Pancreas (tissue), 10 donors: ENCODE results near the gene OR2T29. TPM values are rescaled to one million over a fixed set of nuclear protein-coding genes. Genes with fewer than 3 reads are reported as not detected.

Source experiments
- ATAC-seq, 4 donors: fragments of 200-7000 bp; cut with Tn5 transposase; one replicate each; pipeline versions ENCODE4 v1.8.0 to v1.9.1; 2020; ENCODE audit warnings: mild to moderate bottlenecking in 4 of 4, moderate library complexity in 4 of 4
- DNase-seq, 6 donors: peaks; one replicate each; pipeline ENCODE4 v3.0.0-alpha.2; 2020
- FAIRE-seq: peaks from 2 replicates; lab custom pipeline; 2012; peaks lifted over from hg19 to GRCh38; lab: Jason Lieb, UNC
- H3K27ac ChIP-seq, 4 donors: fragments of 200-600 bp; sonication (generic); 1 replicate in 3 of 4; 2 replicates in 1 of 4; pipeline versions ENCODE4 v1.5.0 to v1.8.0; 2020
- H3K27me3 ChIP-seq, 4 donors: fragments of 200-600 bp; one replicate each; pipeline ENCODE4 v1.8.0; 2021
- H3K36me3 ChIP-seq, 3 donors: fragments of 200-600 bp; sonication (generic) in 1 of 3; one replicate each; pipeline versions ENCODE4 v1.5.0 to v1.8.0; 2020 to 2021
- H3K4me1 ChIP-seq, 3 donors: fragments of 200-600 bp; one replicate each; pipeline ENCODE4 v1.8.0; 2021
- H3K4me3 ChIP-seq, 4 donors: fragments of 200-600 bp; sonication (generic) in 2 of 4; one replicate each; pipeline versions ENCODE4 v1.5.0 to v1.8.0; 2020 to 2021
- H3K9me3 ChIP-seq, 4 donors: fragments of 200-600 bp; one replicate each; pipeline ENCODE4 v1.8.0; 2021
- CTCF ChIP-seq, 4 donors: fragments of 200-600 bp; sonication (generic) in 3 of 4; IDR thresholded peaks; one replicate each; pipeline versions ENCODE4 v1.5.0 to v1.8.0; 2021; ENCODE audit warnings: antibody characterized with exemption in 4 of 4
- WGBS, 2 donors: extraction: QIAGEN DNeasy Blood & Tissue Kit; methylation state at CpG; one replicate each; pipeline ENCODE4 v1.1.7; 2013; 5-methylcytosine and 5-hydroxymethylcytosine counted together
- intact Hi-C, 3 donors: fragments of 100-400 bp; cut with DNase I; formaldehyde crosslinking; loops; one replicate each; pipeline versions ENCODE4 v1.11.1 to v1.14.2; 2022
- polyA plus RNA-seq, 2 donors: library from polyadenylated mRNA; stranded (reverse); fragments of 200-250 nt; gene quantifications; one replicate each; pipeline ENCODE4 v1.2.3, GENCODE V29; 2013
- total RNA-seq, 6 donors: library from RNA; stranded (reverse); fragmentation: NEBNext Ultra II Directional in 4 of 6; extraction: Animal tissue kit (Norgen Biotek cat#: 25700) in 4 of 6; gene quantifications; one replicate each; pipeline versions ENCODE4 v1.2.1 to v1.2.4, GENCODE V29; 2021 to 2023
- donor health status: healthy with polysubstance abuse.
- donor health status: DM: no; HTN: no; CAD: no; lungs with moderate emphysema.
- donor health status: DM: no; HTN: no; CAD: no.
- donor health status: control.
- donor health status: control.
- donor health status: Bipolar disorder and iron deficiency.
- donor health status: DM: yes; HTN: yes; CAD: no.
- donor health status: DM: no; HTN: no; CAD: no.
- donor health status: DM: no; HTN: no; CAD: no.
- donor health status: DM: yes; HTN: yes; CAD: no.

The OR2T29 gene
- total and polyA plus RNA-seq, 8 donors: 0.12 TPM; not detected in 7

GRCh38 chr1:248596615-248597014 is 34.0 kb upstream of the OR2T29 start:
- WGBS, 2 donors: 46 to 52% methylated on average over 2 of the region's 2 CpGs
- FAIRE-seq: no peak
- Histone ChIP-seq H3K9me3 (no peaks in the 10 kb centered on the region), H3K36me3 (no peaks in the 10 kb centered on the region), H3K4me3 (no peak overlapping the region), H3K27ac (no peak overlapping the region), H3K4me1 (no peaks in the 10 kb centered on the region), H3K27me3 (no peaks in the 10 kb centered on the region)
- DNase-seq: no peak
- intact Hi-C loops: no loop called here
- no peak for ATAC-seq
- TF ChIP-seq CTCF (IDR thresholded peaks at IDR 0.05): no peak

- no peaks in the 10 kb centered on the region for H3K36me3 ChIP-seq
- no peaks in the 10 kb centered on the region for H3K4me1 ChIP-seq
- no peaks in the 10 kb centered on the region for H3K27me3 ChIP-seq
- DNase-seq: no peak
- no peak overlapping the region for H3K27ac ChIP-seq
- no peak for FAIRE-seq
- intact Hi-C loops: no loop called here
- no peaks in the 10 kb centered on the region for H3K9me3 ChIP-seq
- no peak for TF ChIP-seq CTCF (IDR thresholded peaks at IDR 0.05)
- ATAC-seq: no peak
- no peak overlapping the region for H3K4me3 ChIP-seq
- WGBS, 2 donors: 65 to 81% methylated on average over 5 of the region's 5 CpGs
Observed at GRCh38 chr1:248593226-248593625, 30.7 kb upstream of the OR2T29 start.

- ATAC-seq: no peak
- intact Hi-C loops: no loop called here
- H3K4me3 ChIP-seq: no peak overlapping the region
- no peak for FAIRE-seq
- DNase-seq: no peak
- H3K27me3 ChIP-seq: no peaks in the 10 kb centered on the region
- TF ChIP-seq CTCF (IDR thresholded peaks at IDR 0.05): no peak
- H3K36me3 ChIP-seq: no peaks in the 10 kb centered on the region
- 43 to 61% methylated on average over 1 of the region's 1 CpG for WGBS, 2 donors
- no peak overlapping the region for H3K27ac ChIP-seq
- no peaks in the 10 kb centered on the region for H3K4me1 ChIP-seq
- H3K9me3 ChIP-seq: no peaks in the 10 kb centered on the region
Observed at GRCh38 chr1:248592655-248593054, 30.1 kb upstream of the OR2T29 start.

- intact Hi-C loops: no loop called here
- Histone ChIP-seq H3K4me1 (no peaks in the 10 kb centered on the region), H3K4me3 (no peak overlapping the region), H3K27me3 (peaks cover 0 to 3% (median 0%) of the 10 kb centered on the region in 4 donors), H3K9me3 (no peaks in the 10 kb centered on the region), H3K36me3 (no peaks in the 10 kb centered on the region), H3K27ac (no peak overlapping the region)
- ATAC-seq: no peak
- FAIRE-seq: no peak
- DNase-seq: peak in 1 of 6 donors; percentile 22
- no peak for TF ChIP-seq CTCF (IDR thresholded peaks at IDR 0.05)
- 86 to 88% methylated on average over 17 of the region's 17 CpGs for WGBS, 2 donors
Observed at GRCh38 chr1:248590055-248590454, 27.5 kb upstream of the OR2T29 start.

- 54 to 76% methylated on average over 3 of the region's 3 CpGs for WGBS, 2 donors
- no peaks in the 10 kb centered on the region for H3K36me3 ChIP-seq
- no peak overlapping the region for H3K27ac ChIP-seq
- ATAC-seq (no peak), DNase-seq (no peak), FAIRE-seq (no peak)
- TF ChIP-seq CTCF (IDR thresholded peaks at IDR 0.05): no peak
- no peaks in the 10 kb centered on the region for H3K4me1 ChIP-seq
- H3K9me3 ChIP-seq: no peaks in the 10 kb centered on the region
- peaks cover 0 to 3% (median 0%) of the 10 kb centered on the region in 4 donors for H3K27me3 ChIP-seq
- intact Hi-C loops: no loop called here
- H3K4me3 ChIP-seq: no peak overlapping the region
Observed at GRCh38 chr1:248589334-248589733, 26.8 kb upstream of the OR2T29 start.
